Liver (tissue), 10 donors: ENCODE data around the gene OR4E2. TPM values are rescaled to one million over a fixed set of nuclear protein-coding genes. Genes with fewer than 3 reads are reported as not detected.

Experiments used
- DNase-seq: peaks from one replicate; pipeline ENCODE4 v3.0.0-alpha.2; 2017; ENCODE audit warnings: low spot score
- H3K27ac ChIP-seq, 2 donors: one replicate each; pipeline ENCODE4 v1.7.0; 2013; ENCODE audit warnings: inconsistent platforms in 2 of 2, low read length in 2 of 2, control low read depth in 1 of 2, low read depth in 1 of 2, mild to moderate bottlenecking in 1 of 2
- H3K27me3 ChIP-seq, 4 donors: one replicate each; pipeline versions ENCODE4 v1.6.1 to v1.7.0; 2013; ENCODE audit warnings: low read length in 3 of 4, inconsistent platforms in 1 of 4, mild to moderate bottlenecking in 1 of 4, moderate library complexity in 1 of 4; ENCODE audit not compliant: control insufficient read depth in 4 of 4, insufficient read depth in 4 of 4
- H3K36me3 ChIP-seq, 4 donors: one replicate each; pipeline versions ENCODE4 v1.6.1 to v1.7.0; 2013; ENCODE audit warnings: low read length in 3 of 4, mild to moderate bottlenecking in 3 of 4, low read depth in 1 of 4, moderate library complexity in 1 of 4; ENCODE audit not compliant: control insufficient read depth in 4 of 4, insufficient read depth in 3 of 4
- H3K4me1 ChIP-seq, 4 donors: one replicate each; pipeline versions ENCODE4 v1.6.1 to v1.7.0; 2013; ENCODE audit warnings: low read length in 3 of 4, mild to moderate bottlenecking in 3 of 4, moderate library complexity in 1 of 4; ENCODE audit not compliant: control insufficient read depth in 4 of 4, insufficient read depth in 4 of 4
- H3K4me3 ChIP-seq, 3 donors: one replicate each; pipeline versions ENCODE4 v1.6.1 to v1.7.0; 2013; ENCODE audit warnings: low read length in 3 of 3, control low read depth in 1 of 3, low read depth in 1 of 3, mild to moderate bottlenecking in 1 of 3
- H3K9ac ChIP-seq, 2 donors: one replicate each; pipeline ENCODE4 v1.7.0; 2013; ENCODE audit warnings: low read length in 2 of 2, mild to moderate bottlenecking in 2 of 2, moderate library complexity in 2 of 2, control low read depth in 1 of 2, low read depth in 1 of 2
- H3K9me3 ChIP-seq, 4 donors: one replicate each; pipeline versions ENCODE4 v1.6.1 to v1.7.0; 2013; ENCODE audit warnings: low read length in 3 of 4; ENCODE audit not compliant: control insufficient read depth in 4 of 4
- EGR1 ChIP-seq, 2 donors: IDR thresholded peaks; 2 replicates each; pipeline ENCODE4 v1.6.1; 2016 to 2018; ENCODE audit warnings: antibody characterized with exemption in 2 of 2, low read depth in 2 of 2
- FOXA1 ChIP-seq: IDR thresholded peaks from 2 replicates; pipeline ENCODE4 v1.6.1; 2016; ENCODE audit warnings: antibody characterized with exemption
- FOXA2 ChIP-seq: IDR thresholded peaks from 2 replicates; pipeline ENCODE4 v1.6.1; 2016; ENCODE audit warnings: antibody characterized with exemption
- GABPA ChIP-seq, 2 donors: IDR thresholded peaks in 1 of 2; conservative IDR thresholded peaks in 1 of 2; 2 replicates each; pipeline ENCODE4 v1.6.1; 2016; ENCODE audit warnings: antibody characterized with exemption in 2 of 2, mild to moderate bottlenecking in 1 of 2, moderate library complexity in 1 of 2
- HNF4G ChIP-seq: IDR thresholded peaks from 2 replicates; pipeline ENCODE4 v1.6.1; 2016; ENCODE audit warnings: antibody characterized with exemption
- MAX ChIP-seq: IDR thresholded peaks from 2 replicates; pipeline ENCODE4 v1.6.1; 2016; ENCODE audit warnings: antibody characterized with exemption
- NR2F2 ChIP-seq: IDR thresholded peaks from 2 replicates; pipeline ENCODE4 v1.6.1; 2016; ENCODE audit warnings: antibody characterized with exemption
- RAD21 ChIP-seq, 2 donors: IDR thresholded peaks; 2 replicates each; pipeline ENCODE4 v1.6.1; 2016; ENCODE audit warnings: antibody characterized with exemption in 2 of 2, mild to moderate bottlenecking in 2 of 2
- REST ChIP-seq: IDR thresholded peaks from 2 replicates; pipeline ENCODE4 v1.6.1; 2016; ENCODE audit warnings: antibody characterized with exemption, mild to moderate bottlenecking
- RXRA ChIP-seq, 2 donors: IDR thresholded peaks; 2 replicates each; pipeline ENCODE4 v1.6.1; 2017 to 2018; ENCODE audit warnings: antibody characterized with exemption in 2 of 2, mild to moderate bottlenecking in 1 of 2
- SP1 ChIP-seq: IDR thresholded peaks from 2 replicates; pipeline ENCODE4 v1.6.1; 2018; ENCODE audit warnings: antibody characterized with exemption, mild to moderate bottlenecking
- TAF1 ChIP-seq: conservative IDR thresholded peaks from 2 replicates; pipeline ENCODE4 v1.6.1; 2016; ENCODE audit warnings: antibody characterized with exemption, mild to moderate bottlenecking
- YY1 ChIP-seq: IDR thresholded peaks from 2 replicates; pipeline ENCODE4 v1.6.1; 2016; ENCODE audit warnings: antibody characterized with exemption, mild to moderate bottlenecking
- ZBTB33 ChIP-seq: IDR thresholded peaks from 2 replicates; pipeline ENCODE4 v1.6.1; 2016; ENCODE audit warnings: antibody characterized with exemption
- WGBS: extraction: QIAGEN DNeasy Blood & Tissue Kit; methylation state at CpG from one replicate; pipeline ENCODE4 v1.1.7; 2013; 5-methylcytosine and 5-hydroxymethylcytosine counted together
- polyA plus RNA-seq, 2 donors: library from polyadenylated mRNA; stranded (reverse) in 1 of 2; unstranded in 1 of 2; fragments of 200-250 nt in 1 of 2; fragments of >200 nt in 1 of 2; fragmentation: Nextera tagmentation in 1 of 2; extraction: Ambion mirVana in 1 of 2; gene quantifications; one replicate each; pipeline versions ENCODE4 v1.2.1 to v1.2.3, GENCODE V29; 2013 to 2015
- small RNA-seq: library from RNA; depleted of rRNA; stranded (forward); fragments of <200 nt; gene quantifications from one replicate; pipeline ENCODE3, GENCODE V24; 2014
- total RNA-seq, 2 donors: library from RNA; depleted of rRNA; stranded (reverse); fragments of >200 nt; gene quantifications; one replicate each; pipeline ENCODE4 v1.2.3, GENCODE V29; 2014
- TF ChIP-seq, protein P1 (sequence below): fragments of 150-350 bp; IDR thresholded peaks from 2 replicates; pipeline ENCODE4 v1.5.1; 2017; ENCODE audit warnings: improper control_type of control experiment, low read depth, low read length; ENCODE audit not compliant: missing input control
- TF ChIP-seq, protein P2 (sequence below): IDR thresholded peaks from 2 replicates; pipeline ENCODE4 v1.6.1; 2016; ENCODE audit warnings: antibody characterized with exemption
- donor health status: healthy.
- donor health status: healthy.
- donor health status: healthy.
- donor health status: healthy.
- donor health status: healthy.

The OR4E2 gene
- total and polyA plus RNA-seq, 4 donors, result not detected

GRCh38 chr14:21714318-21714929 lies 60.8 kb downstream of the OR4E2 start:
- H3K9me3 ChIP-seq, result no peaks in the 10 kb centered on the region
- H3K9ac ChIP-seq, result no peak overlapping the region
- no peak for DNase-seq
- no peak overlapping the region for H3K4me3 ChIP-seq
- 62% methylated on average over 6 of the region's 6 CpGs for WGBS
- peaks cover 0 to 8% (median 1%) of the 10 kb centered on the region in 4 donors for H3K27me3 ChIP-seq
- no peaks in the 10 kb centered on the region for H3K4me1 ChIP-seq
- TF ChIP-seq YY1 (no peak), TAF1 (no peak), FOXA1 (no peak), MAX (no peak), ZBTB33 (no peak), REST (no peak), FOXA2 (no peak), GABPA (IDR thresholded peaks at IDR 0.05 in 1 of 2, conservative IDR thresholded peaks at IDR 0.05 in 1 of 2) (no peak), EGR1 (IDR thresholded peaks at IDR 0.05; ENCODE audit: low read depth in 2 of 2) (no peak), RXRA (IDR thresholded peaks at IDR 0.05) (no peak), HNF4G (no peak), SP1 (no peak), NR2F2 (no peak), RAD21 (IDR thresholded peaks at IDR 0.05) (no peak)
- TF ChIP-seq, protein P1, sequence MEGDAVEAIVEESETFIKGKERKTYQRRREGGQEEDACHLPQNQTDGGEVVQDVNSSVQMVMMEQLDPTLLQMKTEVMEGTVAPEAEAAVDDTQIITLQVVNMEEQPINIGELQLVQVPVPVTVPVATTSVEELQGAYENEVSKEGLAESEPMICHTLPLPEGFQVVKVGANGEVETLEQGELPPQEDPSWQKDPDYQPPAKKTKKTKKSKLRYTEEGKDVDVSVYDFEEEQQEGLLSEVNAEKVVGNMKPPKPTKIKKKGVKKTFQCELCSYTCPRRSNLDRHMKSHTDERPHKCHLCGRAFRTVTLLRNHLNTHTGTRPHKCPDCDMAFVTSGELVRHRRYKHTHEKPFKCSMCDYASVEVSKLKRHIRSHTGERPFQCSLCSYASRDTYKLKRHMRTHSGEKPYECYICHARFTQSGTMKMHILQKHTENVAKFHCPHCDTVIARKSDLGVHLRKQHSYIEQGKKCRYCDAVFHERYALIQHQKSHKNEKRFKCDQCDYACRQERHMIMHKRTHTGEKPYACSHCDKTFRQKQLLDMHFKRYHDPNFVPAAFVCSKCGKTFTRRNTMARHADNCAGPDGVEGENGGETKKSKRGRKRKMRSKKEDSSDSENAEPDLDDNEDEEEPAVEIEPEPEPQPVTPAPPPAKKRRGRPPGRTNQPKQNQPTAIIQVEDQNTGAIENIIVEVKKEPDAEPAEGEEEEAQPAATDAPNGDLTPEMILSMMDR, result no peak
- TF ChIP-seq, protein P2, sequence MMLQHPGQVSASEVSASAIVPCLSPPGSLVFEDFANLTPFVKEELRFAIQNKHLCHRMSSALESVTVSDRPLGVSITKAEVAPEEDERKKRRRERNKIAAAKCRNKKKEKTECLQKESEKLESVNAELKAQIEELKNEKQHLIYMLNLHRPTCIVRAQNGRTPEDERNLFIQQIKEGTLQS, result no peak
- H3K36me3 ChIP-seq, result no peaks in the 10 kb centered on the region
- no peak overlapping the region for H3K27ac ChIP-seq

Small RNA genes lying within 50 kb of the gene (small RNA-seq; reads per million reads assigned to genes)
- not detected for gene AC243972.3

Other genes starting within 250 kb of the OR4E2 start
- 10 to 100 TPM; 27.3 to 29.5 TPM for gene CHD8, start 197.7 kb upstream of the OR4E2 start, total RNA-seq
- 10 to 100 TPM in 1 of 2 donors, 1 to 10 TPM in 1; 9.6 to 11.1 TPM for gene CHD8, start 197.7 kb upstream of the OR4E2 start, polyA plus RNA-seq
- gene RAB2B, start 176.9 kb upstream of the OR4E2 start, total RNA-seq, result 10 to 100 TPM; 14.2 to 60.9 TPM
- 1 to 10 TPM; 4.2 to 6.6 TPM for gene RAB2B, start 176.9 kb upstream of the OR4E2 start, polyA plus RNA-seq
- gene TOX4, start 176.6 kb upstream of the OR4E2 start, total RNA-seq, result 10 to 100 TPM; 18.3 to 22.4 TPM
- 10 to 100 TPM; 16.9 to 29.8 TPM for gene TOX4, start 176.6 kb upstream of the OR4E2 start, polyA plus RNA-seq
- 10 to 100 TPM; 26.0 to 50.8 TPM for gene METTL3, start 142.5 kb upstream of the OR4E2 start, total RNA-seq
- gene METTL3, start 142.5 kb upstream of the OR4E2 start, polyA plus RNA-seq, result 10 to 100 TPM; 10.5 to 23.8 TPM
- 1 to 10 TPM in 1 of 2 donors, under 1 TPM in 1; 0.92 to 2.9 TPM for gene SALL2, start 127.5 kb upstream of the OR4E2 start, total RNA-seq
- gene SALL2, start 127.5 kb upstream of the OR4E2 start, polyA plus RNA-seq, result under 1 TPM; 0.49 to 0.63 TPM
- gene OR10G3, start 73.8 kb upstream of the OR4E2 start, total RNA-seq, result not detected
- gene OR10G3, start 73.8 kb upstream of the OR4E2 start, polyA plus RNA-seq, result not detected
- not detected for gene OR10G2, start 18.9 kb upstream of the OR4E2 start, total RNA-seq
- not detected for gene OR10G2, start 18.9 kb upstream of the OR4E2 start, polyA plus RNA-seq
- gene OR4E1, start 20.0 kb downstream of the OR4E2 start, total RNA-seq, result not detected
- gene OR4E1, start 20.0 kb downstream of the OR4E2 start, polyA plus RNA-seq, result not detected